ENCODE measurements around the gene RPS27.
"Not testable (repeated sequence)": the region's sequence is repeated elsewhere in the genome, so short reads cannot be mapped to it uniquely, and the experiment has no call there.

The RPS27 gene

GRCh38 chr1:153985941-153986761 lies 4.4 kb upstream of the RPS27 start, which contains the start of gene RAB13:
Gene RAB13 (minus strand): TSS chr1:153986339. CDS start chr1:153986236, 103 bp downstream.
- no peak for DNase-seq (ENCODE audit: low read depth)

GRCh38 chr1:153987621-153988020 lies 2.9 kb upstream of the RPS27 start:
- DNase-seq (ENCODE audit: low read depth), result no peak

GRCh38 chr1:153991151-153991630 lies 629 bp downstream of the RPS27 start:
- no peak for DNase-seq (ENCODE audit: low read depth)

GRCh38 chr1:153991806-153992205 lies 1.2 kb downstream of the RPS27 start:
- no peak for DNase-seq (ENCODE audit: low read depth)

- DNase-seq (ENCODE audit: low read depth), result no peak
These were observed 4.6 kb downstream of the RPS27 start for GRCh38 chr1:153995202-153995601.

- no peak for DNase-seq (ENCODE audit: low read depth)
These were observed 5.1 kb downstream of the RPS27 start for GRCh38 chr1:153995640-153996039.

GRCh38 chr1:153996882-153997281 lies 6.3 kb downstream of the RPS27 start:
- not testable (repeated sequence) for DNase-seq (ENCODE audit: low read depth)

GRCh38 chr1:154000420-154000819 lies 9.9 kb downstream of the RPS27 start:
- DNase-seq (ENCODE audit: low read depth), result no peak

GRCh38 chr1:154006136-154006535 lies 15.6 kb downstream of the RPS27 start:
- no peak for DNase-seq (ENCODE audit: low read depth)

- no peak for DNase-seq (ENCODE audit: low read depth)
These were observed 21.6 kb downstream of the RPS27 start for GRCh38 chr1:154012129-154012528.

- DNase-seq (ENCODE audit: low read depth), result not testable (repeated sequence)
These were observed 22.0 kb downstream of the RPS27 start for GRCh38 chr1:154012543-154012942.

- no peak for DNase-seq (ENCODE audit: low read depth)
These were observed 23.8 kb downstream of the RPS27 start for GRCh38 chr1:154014154-154014907.

GRCh38 chr1:154019269-154019668 lies 28.7 kb downstream of the RPS27 start:
- no peak for DNase-seq (ENCODE audit: low read depth)

- no peak for DNase-seq (ENCODE audit: low read depth)
These were observed 29.4 kb downstream of the RPS27 start for GRCh38 chr1:154019940-154020339.

GRCh38 chr1:154033697-154034096 lies 43.1 kb downstream of the RPS27 start:
- not testable (repeated sequence) for DNase-seq (ENCODE audit: low read depth)

All from T-helper 22 cell (primary cell).